Esophagus squamous epithelium (tissue), 4 donors: ENCODE data around the gene DERL3.

Source experiments
- POLR2A ChIP-seq, 4 donors: fragments of 450-650 bp; IDR thresholded peaks; one replicate each; pipeline ENCODE4 v1.6.1; 2017; ENCODE audit warnings: antibody characterized with exemption in 4 of 4, mild to moderate bottlenecking in 4 of 4, moderate library complexity in 3 of 4
- TF ChIP-seq, protein P1 (sequence below), 6 experiments: fragments of 450-650 bp in 4 of 6; fragments of 200-600 bp in 2 of 6; sonication (generic) in 2 of 6; IDR thresholded peaks; one replicate each; pipeline ENCODE4 v1.5.1; 2016 to 2019; ENCODE audit warnings: antibody characterized with exemption in 6 of 6, mild to moderate bottlenecking in 4 of 6, moderate library complexity in 4 of 6

DNA sequence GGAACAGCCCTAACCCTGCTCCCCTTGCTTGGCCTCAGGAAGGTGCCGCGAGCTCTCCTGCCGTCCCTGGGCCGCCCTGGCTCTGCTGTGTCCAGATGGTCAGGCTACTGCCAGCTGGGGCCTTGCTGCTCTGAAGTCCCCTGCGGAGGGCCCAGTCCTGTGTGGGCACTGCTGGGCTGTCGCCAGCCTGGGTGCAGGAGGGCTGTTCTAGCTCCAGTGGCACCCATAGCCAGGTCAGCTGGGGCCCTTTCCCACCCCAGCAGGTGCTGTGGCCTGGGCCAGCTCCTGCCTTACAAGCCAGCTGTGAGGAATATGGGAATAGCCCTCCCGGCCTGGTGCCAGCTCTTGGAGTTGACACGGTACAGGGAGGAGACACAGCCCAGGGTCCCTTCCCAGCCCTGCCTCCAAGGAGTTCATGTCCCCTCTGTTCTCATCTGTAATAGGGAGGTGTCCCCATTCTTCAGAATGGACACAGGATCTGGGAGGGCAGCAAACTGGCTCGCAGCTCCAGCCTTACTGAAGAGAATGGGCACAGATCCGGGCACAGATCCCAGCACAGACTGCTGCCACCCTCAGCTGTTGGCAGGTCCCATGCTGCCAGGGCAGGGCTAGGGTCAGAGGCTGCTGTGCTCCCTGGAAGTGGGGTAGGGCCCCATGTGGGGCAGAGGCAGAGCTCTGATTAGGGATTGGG is 3.9 kb downstream of the DERL3 start:
- TF ChIP-seq, protein P1, sequence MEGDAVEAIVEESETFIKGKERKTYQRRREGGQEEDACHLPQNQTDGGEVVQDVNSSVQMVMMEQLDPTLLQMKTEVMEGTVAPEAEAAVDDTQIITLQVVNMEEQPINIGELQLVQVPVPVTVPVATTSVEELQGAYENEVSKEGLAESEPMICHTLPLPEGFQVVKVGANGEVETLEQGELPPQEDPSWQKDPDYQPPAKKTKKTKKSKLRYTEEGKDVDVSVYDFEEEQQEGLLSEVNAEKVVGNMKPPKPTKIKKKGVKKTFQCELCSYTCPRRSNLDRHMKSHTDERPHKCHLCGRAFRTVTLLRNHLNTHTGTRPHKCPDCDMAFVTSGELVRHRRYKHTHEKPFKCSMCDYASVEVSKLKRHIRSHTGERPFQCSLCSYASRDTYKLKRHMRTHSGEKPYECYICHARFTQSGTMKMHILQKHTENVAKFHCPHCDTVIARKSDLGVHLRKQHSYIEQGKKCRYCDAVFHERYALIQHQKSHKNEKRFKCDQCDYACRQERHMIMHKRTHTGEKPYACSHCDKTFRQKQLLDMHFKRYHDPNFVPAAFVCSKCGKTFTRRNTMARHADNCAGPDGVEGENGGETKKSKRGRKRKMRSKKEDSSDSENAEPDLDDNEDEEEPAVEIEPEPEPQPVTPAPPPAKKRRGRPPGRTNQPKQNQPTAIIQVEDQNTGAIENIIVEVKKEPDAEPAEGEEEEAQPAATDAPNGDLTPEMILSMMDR (IDR thresholded peaks at IDR 0.05), result no peak
- TF ChIP-seq POLR2A (IDR thresholded peaks at IDR 0.05), result no peak
